ENCODE measurements around the gene UBIAD1.

DNA sequence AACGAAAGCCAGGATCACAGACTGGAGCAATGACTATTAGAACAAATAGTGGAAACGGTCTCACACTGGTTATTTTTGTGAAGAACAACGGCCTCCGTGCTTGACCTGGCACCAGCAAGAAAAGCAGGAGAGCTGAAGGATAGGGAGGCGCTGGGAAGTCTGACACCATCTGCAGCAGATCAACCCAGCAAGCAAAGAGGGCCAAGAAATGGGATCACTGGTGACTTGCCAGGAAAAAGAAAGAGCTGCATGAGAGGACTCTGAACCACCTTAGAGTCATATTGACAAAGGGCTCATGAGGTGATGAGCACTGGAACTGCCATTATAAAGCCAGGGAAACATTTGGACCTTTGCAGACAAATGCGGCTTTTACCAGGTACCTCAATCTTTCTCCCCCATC, 35.6 kb upstream of the UBIAD1 start:
- TF ChIP-seq POLR2A (IDR thresholded peaks at IDR 0.05) (no peak), POLR2AphosphoS5 (IDR thresholded peaks at IDR 0.05) (no peak)
